Effector CD8-positive, alpha-beta T cell (primary cell): ENCODE measurements around the gene REELD1.
A peak's percentile ranks its signal among the peaks of the same experiment; 100 is the strongest.

Experiments used
- DNase-seq: peaks from one replicate; lab custom pipeline; 2025; lab: John Stamatoyannopoulos, UW
- total RNA-seq, 4 experiments: gene quantifications; one replicate each; lab custom pipeline; 2026; lab: John Stamatoyannopoulos, UW

Gene REELD1
- total RNA-seq: 2.7 to 4.5 (median 3.9) reads per million in 4 experiments

DNA sequence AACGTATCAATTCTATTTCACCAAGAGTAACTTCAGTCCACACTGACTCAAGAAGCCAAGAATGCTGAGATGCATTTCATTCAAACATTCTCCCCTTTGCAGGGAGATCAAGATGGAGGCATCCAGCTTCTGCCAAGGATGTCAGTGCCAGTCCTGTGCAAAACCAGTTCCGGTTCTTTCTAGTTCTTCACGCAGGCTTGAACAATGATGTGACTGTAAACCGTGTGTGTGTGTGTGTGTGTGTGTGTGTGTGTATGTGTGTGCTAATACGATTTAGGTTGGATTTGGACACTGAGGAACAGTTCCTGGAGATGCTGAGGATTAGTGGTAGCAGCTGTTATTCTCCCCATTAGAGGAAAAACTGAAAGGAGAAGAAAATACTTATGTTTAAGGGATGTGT is at the start of gene REELD1:
Gene REELD1, plus strand, starts transcription at position 301 of the 400 bp plus-strand sequence. CDS start 2,415 bp downstream, outside the sequence.
- no peak for DNase-seq

DNA sequence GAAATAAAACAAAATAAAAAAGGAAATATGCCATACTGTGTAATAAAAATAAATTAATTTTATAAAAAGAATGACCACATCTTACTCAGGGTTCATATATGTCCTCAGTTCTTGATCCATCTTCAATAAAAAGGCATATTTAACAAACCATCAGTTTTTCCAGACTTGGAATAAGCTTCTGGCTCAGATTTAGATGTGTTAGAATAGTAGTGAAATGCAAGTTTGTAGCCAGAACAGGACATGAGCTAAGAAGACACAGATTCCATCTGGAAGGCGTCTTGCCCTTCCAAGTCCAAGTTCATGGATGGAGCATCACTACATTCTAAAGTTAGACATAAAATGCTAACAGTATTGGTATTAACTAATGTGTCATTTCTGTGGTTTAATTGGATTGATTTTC is 49.1 kb upstream of the REELD1 start:
- no peak for DNase-seq

DNA sequence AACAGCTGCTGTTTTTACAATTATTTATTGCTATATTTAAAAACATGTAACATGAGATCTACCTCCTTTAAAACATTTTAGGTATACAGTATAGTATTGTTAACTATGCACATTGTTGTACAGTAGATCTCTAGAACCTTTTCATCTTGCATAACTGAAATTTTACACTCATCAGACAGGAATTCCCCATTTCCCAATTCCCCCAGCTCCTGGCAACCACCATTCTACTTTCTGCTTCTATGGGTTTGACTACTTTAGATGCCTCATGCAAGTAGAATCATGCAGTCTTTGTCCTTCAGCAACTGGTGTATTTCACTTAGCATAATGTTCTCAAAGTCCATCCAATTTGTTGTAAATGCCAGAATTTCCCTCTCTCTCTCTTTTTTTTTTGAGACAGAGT is 48.5 kb upstream of the REELD1 start:
- no peak for DNase-seq

DNA sequence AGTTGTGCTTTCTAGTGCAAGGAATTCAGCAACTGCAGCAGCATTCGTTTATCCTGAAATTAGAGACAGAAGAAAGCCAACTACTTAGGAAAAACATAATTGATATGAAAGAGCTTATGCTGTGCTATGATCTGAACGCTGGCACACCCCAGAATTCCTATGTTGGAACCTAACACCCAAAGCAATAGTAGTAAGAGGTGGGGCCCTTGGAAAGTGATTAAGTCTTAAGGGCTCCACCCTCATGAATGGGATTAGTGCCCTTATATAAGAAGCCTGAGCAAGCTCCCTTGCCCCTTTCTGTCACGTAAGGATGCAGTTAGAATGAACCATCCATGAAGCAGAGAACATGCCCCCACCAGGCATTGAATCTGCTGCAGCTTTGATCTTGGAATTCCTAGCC is 44.2 kb upstream of the REELD1 start:
- DNase-seq: no peak

DNA sequence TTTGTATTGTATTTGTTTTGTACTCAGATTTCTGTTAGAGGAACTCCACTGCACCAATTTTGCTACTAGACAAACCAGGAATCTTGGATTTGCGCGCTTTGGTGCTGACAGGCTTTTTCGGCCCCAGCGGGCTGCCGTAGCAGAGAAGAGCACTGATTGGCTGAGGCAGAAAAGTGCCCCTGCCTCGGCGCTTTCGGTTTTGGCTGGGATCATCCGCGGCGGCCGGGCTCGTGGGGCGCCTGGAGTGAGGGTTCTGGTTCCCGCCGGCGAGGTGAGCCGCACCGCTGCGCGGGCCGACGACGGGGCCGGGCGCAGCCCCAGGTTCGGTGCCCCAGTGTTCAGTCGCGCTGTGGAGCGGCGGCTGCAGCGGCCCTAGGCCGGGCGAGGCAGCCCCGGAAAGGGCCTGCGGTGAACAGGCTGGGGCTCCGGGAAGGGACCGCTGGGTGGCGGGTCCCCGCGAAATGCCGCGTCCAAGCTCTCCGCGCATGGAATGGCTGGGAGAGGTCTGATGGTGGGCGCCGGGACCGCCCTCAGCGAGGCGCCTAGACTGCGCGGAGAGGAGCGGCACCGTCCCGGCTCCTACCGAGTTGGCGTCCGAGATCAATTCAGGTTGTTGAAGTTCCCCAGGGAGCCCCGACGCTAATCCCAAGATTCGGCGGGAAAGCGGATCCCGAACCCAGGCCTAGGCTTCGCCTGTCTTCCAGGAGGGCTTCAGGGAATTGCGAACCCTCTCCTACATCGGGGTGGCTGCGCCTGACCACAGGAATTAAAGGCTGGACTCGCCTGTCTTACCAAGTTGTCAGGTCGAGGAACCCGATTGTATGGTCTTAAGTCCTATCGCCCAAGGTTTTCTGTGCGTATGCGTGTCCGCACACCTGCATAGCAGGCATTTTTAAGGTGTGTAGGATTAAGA is 38.5 kb upstream of the REELD1 start, which contains the start of gene LSM6:
Gene LSM6, plus strand, starts transcription at position 178 of the 913 bp plus-strand sequence. CDS start 7,204 bp downstream, outside the sequence.
- peak; percentile 71 for DNase-seq

DNA sequence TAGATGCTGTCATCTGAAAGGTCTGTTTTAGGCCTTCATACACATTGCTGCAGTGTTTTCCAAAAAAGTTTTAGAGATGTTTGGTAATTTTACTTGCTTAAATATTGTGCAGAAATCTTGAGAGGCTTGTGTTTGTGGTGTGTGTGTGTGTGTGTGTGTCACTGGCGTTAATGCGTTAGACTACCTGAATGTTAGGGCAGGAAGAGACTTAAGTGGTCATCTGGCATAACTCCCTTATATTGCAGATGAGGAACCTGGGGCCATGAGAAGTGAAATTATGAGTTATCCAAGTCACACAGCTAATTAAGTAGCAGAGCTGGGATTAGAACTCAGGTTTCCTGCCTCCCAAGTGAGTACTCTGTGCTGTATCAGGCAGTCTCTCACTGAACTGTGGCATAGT is 37.4 kb upstream of the REELD1 start:
- no peak for DNase-seq

DNA sequence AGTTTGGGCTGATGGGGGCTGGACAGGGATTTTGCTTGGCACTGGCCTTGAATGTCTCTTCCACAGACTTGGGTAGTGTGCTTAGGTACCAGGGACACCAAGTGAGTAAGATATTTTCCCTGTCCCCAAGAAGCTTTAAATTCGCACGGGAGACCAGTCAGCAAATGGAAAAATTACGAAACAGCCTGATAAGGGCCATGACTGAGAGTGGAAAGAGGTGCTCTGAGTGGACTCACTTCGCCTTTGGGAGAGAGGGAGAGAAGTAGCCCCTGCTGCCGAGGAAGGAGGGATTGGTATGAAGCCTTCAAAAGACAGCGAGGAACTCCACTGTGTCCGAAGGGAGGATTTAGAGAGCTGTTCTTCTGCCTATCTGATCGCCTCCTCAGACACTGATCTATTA is 36.2 kb upstream of the REELD1 start:
- no peak for DNase-seq

DNA sequence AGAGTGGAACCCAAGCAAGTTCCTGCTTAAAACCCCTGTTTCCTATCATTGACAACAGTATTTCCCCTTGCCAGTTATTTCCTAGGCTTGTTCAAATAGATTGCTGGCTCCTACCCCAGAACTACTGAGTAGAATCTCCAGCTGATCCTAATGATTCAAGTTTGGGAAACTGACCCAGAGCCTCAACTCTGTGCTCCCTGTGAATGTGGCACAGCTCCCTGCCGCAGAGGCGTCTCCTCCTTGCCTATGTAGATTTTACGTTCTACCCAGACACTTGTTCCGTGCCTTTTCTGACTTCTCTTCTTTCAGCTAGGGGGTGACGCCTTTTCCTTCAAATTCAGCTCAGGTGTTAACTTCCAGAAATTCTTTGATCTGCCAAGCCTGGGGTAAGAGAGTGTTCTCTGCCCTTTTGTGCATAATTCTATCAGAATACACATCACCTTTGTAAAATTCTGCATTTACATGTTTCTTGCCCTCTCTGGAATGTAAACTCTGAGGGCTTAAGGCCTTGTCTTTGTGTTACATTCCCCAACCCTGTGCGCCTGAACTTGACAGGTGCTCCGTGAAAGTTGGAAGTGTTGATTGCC is 34.5 kb upstream of the REELD1 start:
- DNase-seq: no peak

DNA sequence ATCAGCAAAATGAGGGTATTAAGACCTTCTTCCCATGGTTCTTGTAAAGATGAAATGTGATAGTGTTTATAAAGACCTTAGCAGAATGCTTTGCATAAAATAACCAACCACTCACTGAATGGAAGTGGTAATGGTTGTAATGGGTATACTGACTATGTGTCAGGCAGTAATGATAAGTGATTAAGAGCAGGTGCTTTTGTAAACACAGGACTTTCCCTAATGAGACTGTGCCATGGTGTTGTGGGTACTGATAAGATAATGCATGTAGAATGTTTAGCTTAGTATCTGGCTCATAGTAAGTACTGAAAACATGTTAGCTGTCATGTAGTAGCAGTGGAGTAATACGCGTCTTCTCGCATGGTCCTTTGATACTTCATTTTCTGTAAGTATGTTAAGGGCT is 31.9 kb upstream of the REELD1 start:
- no peak for DNase-seq

DNA sequence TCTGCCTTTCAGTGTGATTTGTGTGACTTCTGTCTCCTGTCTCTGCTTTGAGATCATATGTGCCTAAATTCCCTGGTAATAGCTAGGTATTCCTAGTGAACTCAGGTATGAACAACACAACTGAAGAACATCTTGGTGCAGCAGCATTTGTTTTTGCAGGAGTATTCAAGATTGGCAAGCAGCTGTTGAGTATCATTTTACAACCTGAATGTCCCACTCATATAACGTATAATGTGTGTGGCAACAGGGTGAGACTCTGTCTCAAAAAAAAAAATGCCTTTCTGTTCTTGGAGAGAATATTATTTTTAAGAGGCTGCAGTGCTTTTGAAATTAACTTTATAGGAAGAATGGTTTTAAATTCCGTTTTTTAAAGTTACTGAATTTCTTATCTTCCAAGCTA is 31.1 kb upstream of the REELD1 start:
- DNase-seq: no peak

DNA sequence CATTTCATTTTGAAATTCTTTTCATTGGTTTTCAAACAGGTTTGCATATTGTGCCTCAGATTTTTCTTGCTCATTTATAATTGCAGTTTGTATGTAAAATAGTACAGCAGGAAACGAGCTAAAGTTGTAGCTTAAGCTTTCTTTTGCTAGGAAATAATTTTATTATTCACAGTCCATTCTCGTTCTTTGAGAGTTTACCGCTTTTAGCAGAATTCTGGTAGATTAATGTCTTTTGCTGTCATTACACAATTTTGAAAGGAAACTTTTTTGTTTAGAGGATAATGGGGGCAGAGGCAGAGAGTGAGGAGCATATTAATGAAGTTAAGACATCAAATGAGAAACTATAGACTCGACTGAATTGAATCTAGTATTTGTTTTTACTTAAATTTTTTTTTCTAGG is 28.3 kb upstream of the REELD1 start:
- DNase-seq: no peak

DNA sequence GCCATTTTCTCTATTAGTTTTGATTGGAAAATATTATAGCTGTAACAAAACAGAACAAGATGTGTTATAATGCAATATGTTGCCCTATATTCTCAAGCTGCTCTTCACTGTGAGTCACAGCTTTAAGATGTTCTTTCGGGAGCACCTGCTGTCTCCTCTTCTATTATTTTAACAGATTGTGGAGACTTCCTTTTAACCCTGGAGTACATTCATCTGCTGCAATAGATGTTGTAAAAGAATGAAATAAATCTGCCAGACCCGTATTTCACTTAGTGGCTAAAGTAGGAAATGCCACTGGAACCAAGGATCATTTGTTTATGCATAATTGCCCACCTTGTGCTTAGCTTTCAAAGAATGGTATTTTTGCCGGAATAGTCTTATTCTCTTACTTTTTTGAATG is 27.7 kb upstream of the REELD1 start:
- no peak for DNase-seq

DNA sequence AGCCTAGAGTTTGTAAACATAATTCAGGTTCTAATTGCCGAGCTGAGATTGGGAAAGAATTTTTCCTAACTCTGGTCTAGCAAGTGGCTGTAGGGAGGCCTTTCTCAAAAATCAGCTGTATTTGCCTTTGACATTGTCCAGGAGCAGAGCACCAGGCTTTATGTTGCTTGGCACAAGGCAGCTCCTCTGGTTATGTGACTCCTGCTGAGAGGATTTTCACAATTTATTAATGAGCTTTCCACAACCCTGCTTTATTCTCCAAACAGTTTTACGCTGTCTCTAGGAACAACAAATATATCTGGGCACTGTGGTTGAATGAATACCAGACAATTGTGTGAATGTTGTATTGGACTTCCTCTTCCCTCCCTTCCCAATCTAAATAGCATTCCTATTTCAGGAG is 23.9 kb upstream of the REELD1 start:
- DNase-seq: no peak

DNA sequence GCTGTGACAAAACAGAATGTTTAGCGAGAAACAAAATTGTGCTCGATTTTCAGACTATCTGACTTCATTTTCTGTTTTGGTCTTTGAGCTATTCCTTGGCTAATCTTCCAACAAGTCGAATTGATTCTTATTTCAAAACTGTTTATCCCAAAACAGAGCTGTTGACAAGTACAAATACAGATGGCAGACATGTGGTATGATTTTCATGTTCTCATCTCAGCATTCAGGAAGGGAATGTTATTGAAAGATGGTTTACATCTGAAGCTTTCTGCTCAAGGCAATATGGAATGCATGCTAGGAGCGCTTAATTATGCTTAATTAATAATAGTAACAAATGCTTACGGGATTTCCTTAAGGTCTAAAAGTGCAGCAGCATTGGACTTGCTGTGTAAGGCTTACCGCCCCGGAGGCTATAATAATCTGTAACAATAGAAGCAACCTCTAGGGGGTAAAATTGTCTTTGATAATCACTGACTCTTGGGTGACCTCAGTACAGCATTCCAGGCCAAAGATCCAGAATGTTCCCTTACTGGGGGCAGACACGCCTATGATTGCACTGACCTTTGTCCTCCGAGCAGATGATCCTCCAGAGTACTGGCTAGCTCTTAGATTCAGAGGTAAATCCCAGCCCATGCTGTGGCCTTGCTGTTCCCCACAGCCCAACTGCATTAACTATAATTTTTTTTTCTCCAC is 22.4 kb upstream of the REELD1 start:
- DNase-seq: no peak

DNA sequence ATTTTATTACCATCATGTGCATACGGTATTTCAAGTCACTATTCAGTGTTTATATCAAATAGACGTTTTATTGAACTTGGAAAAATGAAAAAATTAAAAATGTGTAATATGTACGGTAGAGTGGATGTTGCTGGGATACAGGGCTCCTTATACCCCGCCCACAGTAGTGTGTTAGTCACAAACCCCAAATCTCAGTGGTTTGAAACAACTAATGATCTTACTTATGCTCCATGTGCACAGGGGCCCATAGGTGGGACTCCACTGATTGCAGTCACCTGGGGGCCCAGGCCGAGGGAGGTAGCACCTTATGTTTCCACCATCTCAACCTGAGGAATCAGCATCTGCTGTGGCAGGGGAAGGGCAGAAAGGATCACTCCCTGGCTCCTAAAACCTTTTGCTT is 20.7 kb upstream of the REELD1 start:
- no peak for DNase-seq

DNA sequence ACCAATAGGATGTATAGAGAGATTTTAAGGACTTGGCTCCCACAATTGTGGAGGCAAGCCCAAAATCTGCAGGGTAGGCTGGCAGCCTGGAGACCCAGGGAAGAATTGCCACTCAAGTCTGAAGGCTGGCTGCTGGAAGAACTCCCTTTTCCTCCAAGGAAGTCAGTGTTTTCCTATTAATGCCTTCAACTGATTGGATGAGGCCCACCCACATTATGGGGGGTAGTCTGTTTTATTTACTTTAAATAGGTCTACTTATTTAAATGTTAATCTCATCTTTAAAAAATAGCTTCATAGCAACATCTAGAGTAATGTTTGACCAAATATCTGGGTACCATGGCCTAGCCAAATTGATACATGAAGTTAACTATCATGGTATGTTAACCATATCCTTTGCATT is 20.1 kb upstream of the REELD1 start:
- DNase-seq: no peak

DNA sequence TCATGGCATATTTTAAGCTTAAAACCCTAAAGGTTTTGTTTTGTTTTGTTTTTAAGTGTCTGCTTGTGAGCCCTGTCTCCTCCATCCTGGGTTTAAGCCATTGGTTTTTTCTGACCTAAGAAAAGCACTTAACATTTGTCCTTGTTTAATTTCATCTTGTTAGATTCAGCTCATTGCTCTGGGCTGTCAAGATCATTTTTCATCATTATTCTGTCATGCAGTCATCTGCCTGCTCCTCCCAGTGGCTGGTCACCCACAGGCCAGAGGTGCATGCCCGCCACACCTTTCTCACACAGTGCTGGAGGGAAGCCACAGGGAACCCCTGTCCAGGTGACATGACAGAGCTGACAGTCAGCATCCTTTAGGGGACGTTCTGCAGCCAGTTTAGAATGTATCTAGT is 11.7 kb upstream of the REELD1 start:
- DNase-seq: no peak

DNA sequence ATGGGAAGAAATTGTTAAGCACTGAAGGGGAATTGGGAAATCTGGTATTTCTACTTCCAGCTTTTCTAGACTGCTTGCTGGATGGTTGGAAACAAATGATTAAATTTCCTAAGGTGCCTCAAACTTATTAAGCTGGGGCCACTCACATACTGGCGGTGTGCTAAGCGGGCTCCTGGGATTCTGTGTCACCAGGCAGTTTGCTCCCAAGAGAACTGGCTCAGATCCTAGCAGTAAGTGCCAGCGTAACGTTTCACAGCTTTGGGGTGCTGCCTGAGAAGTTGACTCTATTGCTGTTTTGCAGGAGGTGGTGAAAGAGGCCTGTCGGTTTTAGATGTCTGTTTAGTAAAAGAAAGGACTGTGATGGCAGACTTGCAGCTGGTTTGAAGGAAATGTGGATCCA is 6.9 kb upstream of the REELD1 start:
- DNase-seq: no peak

DNA sequence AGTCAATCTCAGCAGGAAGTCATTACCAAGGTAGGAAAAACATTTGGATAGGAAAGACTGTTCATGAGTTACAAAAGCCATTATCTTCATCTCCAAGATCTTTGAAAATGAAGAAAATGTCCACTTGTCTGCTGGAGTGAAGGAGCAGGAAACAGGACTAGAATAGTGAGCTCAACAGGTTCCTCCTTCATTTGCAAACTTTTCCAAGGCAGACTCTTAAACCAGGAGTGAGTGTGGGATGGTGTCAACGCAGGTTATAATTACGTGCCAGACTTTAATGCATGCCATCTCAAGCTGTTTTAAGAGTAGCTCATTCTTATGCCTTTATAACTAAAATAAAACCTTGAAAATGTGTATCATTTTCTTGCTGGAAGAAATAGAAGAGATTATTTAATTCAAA is 3.4 kb upstream of the REELD1 start:
- DNase-seq: no peak

DNA sequence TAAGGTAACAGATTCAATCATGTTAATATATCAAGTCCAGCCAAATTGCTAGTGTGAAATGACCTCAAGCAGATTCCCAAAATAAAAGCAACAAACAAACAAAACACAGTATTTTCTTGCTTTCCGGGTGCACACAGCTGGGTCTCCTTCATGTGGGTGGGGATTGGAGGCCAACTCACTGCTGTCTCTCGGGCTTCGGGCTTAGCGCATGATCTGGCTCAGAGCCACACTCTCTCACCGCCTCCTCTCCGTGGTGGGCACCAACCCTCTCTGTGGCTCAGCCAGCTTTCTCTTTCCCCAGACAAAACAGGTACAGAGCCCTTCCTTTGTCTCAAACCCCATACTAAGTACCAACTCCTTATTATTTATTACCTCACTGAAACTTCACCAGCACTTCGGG is 2.9 kb upstream of the REELD1 start:
- no peak for DNase-seq

DNA sequence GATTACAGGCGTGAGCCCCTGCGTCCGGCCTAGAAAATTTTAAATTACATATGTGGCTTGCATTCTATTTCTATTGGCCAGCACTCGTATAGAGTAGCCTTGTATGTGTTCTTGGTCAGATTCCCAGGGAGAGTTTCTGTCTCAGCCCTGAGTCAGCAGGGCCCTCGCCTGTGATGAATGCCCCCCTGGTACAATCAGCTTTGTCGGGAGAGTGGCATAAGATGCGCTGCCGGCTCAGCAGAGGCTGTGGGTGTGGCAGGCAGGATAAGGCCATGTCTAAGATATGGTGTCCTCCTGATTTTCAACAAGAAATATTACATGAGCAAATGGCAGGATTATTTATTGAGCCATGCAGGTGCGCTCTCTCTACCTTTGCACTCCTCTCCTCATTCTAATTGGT is 1.6 kb upstream of the REELD1 start:
- no peak for DNase-seq

DNA sequence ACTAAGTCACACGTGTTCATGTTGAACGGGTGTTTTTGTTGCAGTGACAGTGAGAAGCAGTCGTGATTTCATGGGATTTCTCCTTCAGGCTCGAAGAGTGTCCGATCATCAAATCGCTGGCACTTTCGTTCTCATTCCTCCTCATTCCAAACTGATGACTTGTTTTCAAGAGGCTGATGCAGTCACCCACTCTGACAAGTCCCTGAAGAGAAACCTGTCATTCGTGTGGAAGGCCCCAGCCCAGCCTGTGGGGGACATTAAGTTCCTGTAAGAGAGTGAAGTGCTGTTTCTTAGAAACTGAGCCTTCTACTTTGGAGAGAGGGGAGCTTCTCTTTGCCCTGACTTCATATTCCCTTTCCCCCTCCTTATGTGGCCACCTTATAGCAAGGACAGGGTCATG is 8.0 kb downstream of the REELD1 start:
- DNase-seq: no peak
